GM23338 (cell line): ENCODE data around the gene MYOM3. TPM values are rescaled to one million over a fixed set of nuclear protein-coding genes. Genes with fewer than 3 reads are reported as not detected.

Experiments
- ATAC-seq: fragments of 200-7000 bp; cut with Tn5 transposase; 3 replicates; pipeline ENCODE4 v1.9.1; 2020
- DNase-seq: peaks from one replicate; pipeline ENCODE4 v3.0.0-alpha.2; 2015; ENCODE audit warnings: low spot score
- H2AFZ ChIP-seq: fragments of 200-600 bp; sonication (generic); 2 replicates; pipeline ENCODE4 v1.8.0; 2016; ENCODE audit warnings: antibody characterized with exemption, mild to moderate bottlenecking, moderate library complexity
- H3F3A ChIP-seq: fragments of 200-600 bp; sonication (generic); replicated peaks from 2 replicates; pipeline ENCODE4 v1.8.0; 2017; ENCODE audit warnings: antibody characterized with exemption, mixed run types, low read depth
- H3K27ac ChIP-seq: fragments of 200-600 bp; sonication (generic); 2 replicates; pipeline ENCODE4 v1.6.1; 2016; ENCODE audit warnings: low read depth
- H3K27me3 ChIP-seq: fragments of 200-600 bp; sonication (generic); 2 replicates; pipeline ENCODE4 v1.8.0; 2016; ENCODE audit warnings: mild to moderate bottlenecking, mixed run types, moderate library complexity; ENCODE audit not compliant: insufficient read depth
- H3K36me3 ChIP-seq: fragments of 200-600 bp; sonication (generic); 2 replicates; pipeline ENCODE4 v1.8.0; 2016; ENCODE audit warnings: mild to moderate bottlenecking; ENCODE audit not compliant: insufficient read depth
- H3K4me1 ChIP-seq: fragments of 200-600 bp; sonication (generic); 2 replicates; pipeline ENCODE4 v1.8.0; 2016; ENCODE audit warnings: mild to moderate bottlenecking, moderate library complexity; ENCODE audit not compliant: insufficient read depth
- H3K4me2 ChIP-seq: fragments of 200-600 bp; sonication (generic); 2 replicates; pipeline ENCODE4 v1.7.1; 2017; ENCODE audit warnings: mixed run types
- H3K4me3 ChIP-seq: fragments of 200-600 bp; sonication (generic); 2 replicates; pipeline ENCODE4 v1.6.1; 2016; ENCODE audit warnings: mixed run types
- H3K79me2 ChIP-seq: fragments of 200-600 bp; sonication (generic); replicated peaks from 2 replicates; pipeline ENCODE4 v1.8.0; 2017; ENCODE audit warnings: mild to moderate bottlenecking; ENCODE audit not compliant: insufficient read depth
- H3K9me2 ChIP-seq: fragments of 200-600 bp; sonication (generic); 2 replicates; pipeline ENCODE4 v1.8.0; 2017; ENCODE audit not compliant: insufficient read depth
- H4K20me1 ChIP-seq: fragments of 200-600 bp; sonication (generic); replicated peaks from 2 replicates; pipeline ENCODE4 v1.8.0; 2017; ENCODE audit warnings: mild to moderate bottlenecking; ENCODE audit not compliant: insufficient read depth
- H3K27ac Mint-ChIP-seq: 2 replicates; pipeline ENCODE4 v1.8.0; 2020; ENCODE audit warnings: inconsistent platforms, mild to moderate bottlenecking, moderate library complexity, mixed read lengths
- H3K27me3 Mint-ChIP-seq: 3 replicates; pipeline ENCODE4 v1.8.0; 2022; ENCODE audit warnings: low read depth, mild to moderate bottlenecking, moderate library complexity, mixed read lengths, inconsistent platforms; ENCODE audit not compliant: insufficient read depth, poor library complexity
- H3K36me3 Mint-ChIP-seq: 3 replicates; pipeline ENCODE4 v1.8.0; 2021; ENCODE audit warnings: low read depth, mild to moderate bottlenecking, inconsistent platforms, moderate library complexity, mixed read lengths
- H3K4me1 Mint-ChIP-seq: 3 replicates; pipeline ENCODE4 v1.8.0; 2020; ENCODE audit warnings: mild to moderate bottlenecking, inconsistent platforms, mixed read lengths
- H3K4me3 Mint-ChIP-seq: 3 replicates; pipeline ENCODE4 v1.8.0; 2021; ENCODE audit warnings: moderate library complexity, mild to moderate bottlenecking, inconsistent platforms, mixed read lengths
- H3K9me3 Mint-ChIP-seq: 3 replicates; pipeline ENCODE4 v1.8.0; 2020; ENCODE audit warnings: moderate library complexity, mild to moderate bottlenecking, inconsistent platforms, mixed read lengths
- CREB1 ChIP-seq: fragments of 250-450 bp; sonication (Bioruptor Pico); IDR thresholded peaks from 2 replicates; pipeline ENCODE4 v1.5.0; 2020; ENCODE audit warnings: low read depth, mild to moderate bottlenecking, moderate library complexity
- EZH2 ChIP-seq: fragments of 200-600 bp; sonication (generic); IDR thresholded peaks from one replicate; pipeline ENCODE4 v1.8.0; 2017; ENCODE audit warnings: antibody characterized with exemption, mild to moderate bottlenecking, low read depth; ENCODE audit not compliant: unreplicated experiment
- EZH2phosphoT487 ChIP-seq: fragments of 200-600 bp; sonication (generic); IDR thresholded peaks from one replicate; pipeline ENCODE4 v1.8.1; 2018; ENCODE audit warnings: antibody characterized with exemption; ENCODE audit not compliant: unreplicated experiment
- JUNB ChIP-seq: IDR thresholded peaks from one replicate; pipeline ENCODE4 v1.6.1; 2016; ENCODE audit warnings: antibody characterized with exemption; ENCODE audit not compliant: unreplicated experiment
- NANOG ChIP-seq: IDR thresholded peaks from 2 replicates; pipeline ENCODE4 v1.6.1; 2016; ENCODE audit warnings: antibody characterized with exemption, borderline replicate concordance
- POLR2AphosphoS5 ChIP-seq: IDR thresholded peaks from 2 replicates; pipeline ENCODE4 v1.6.1; 2016; ENCODE audit warnings: antibody characterized with exemption, low read depth
- STAT1 ChIP-seq: IDR thresholded peaks from one replicate; pipeline ENCODE4 v1.6.1; 2016; ENCODE audit warnings: antibody characterized with exemption; ENCODE audit not compliant: unreplicated experiment
- ZNF114 ChIP-seq: fragments of 250-450 bp; sonication (Bioruptor Pico); IDR thresholded peaks from 2 replicates; pipeline ENCODE4 v1.5.0; 2020; ENCODE audit warnings: mild to moderate bottlenecking, moderate library complexity
- ZNF331 ChIP-seq: fragments of 250-450 bp; sonication (Bioruptor Pico); IDR thresholded peaks from 2 replicates; pipeline ENCODE4 v1.5.0; 2020; ENCODE audit warnings: low read depth, mild to moderate bottlenecking, moderate library complexity
- polyA plus RNA-seq: library from polyadenylated mRNA; unstranded; fragments of >200 nt; fragmentation: Nextera tagmentation; extraction: Ambion mirVana; gene quantifications from 2 replicates; pipeline ENCODE4 v1.2.1, GENCODE V29; 2016
- total RNA-seq: library from RNA; depleted of rRNA; stranded (reverse); fragments of >200 nt; shearing (Covaris generic); gene quantifications from 2 replicates; pipeline ENCODE4 v1.2.3, GENCODE V29; 2014
- TF ChIP-seq, protein P1 (sequence below): IDR thresholded peaks from 2 replicates; pipeline ENCODE4 v1.6.1; 2016; ENCODE audit warnings: antibody characterized with exemption
- TF ChIP-seq, protein P2 (sequence below): fragments of 250-450 bp; sonication (Bioruptor Pico); IDR thresholded peaks from 2 replicates; pipeline ENCODE4 v1.5.0; 2020; ENCODE audit warnings: mild to moderate bottlenecking, moderate library complexity
- TF ChIP-seq, protein P3 (sequence below): IDR thresholded peaks from one replicate; pipeline ENCODE4 v1.6.1; 2018; ENCODE audit warnings: antibody characterized with exemption; ENCODE audit not compliant: unreplicated experiment
- TF ChIP-seq, protein P4 (sequence below), 2 experiments: fragments of 200-600 bp in 1 of 2; sonication (generic) in 1 of 2; conservative IDR thresholded peaks; 2 replicates each; pipeline versions ENCODE4 v1.5.1 to v1.6.1; 2016 to 2017; ENCODE audit warnings: antibody characterized with exemption in 2 of 2, low read depth in 2 of 2, mild to moderate bottlenecking in 2 of 2, moderate library complexity in 1 of 2

The MYOM3 gene
- total and polyA plus RNA-seq, 2 experiments from 2014 or later: not detected

DNA sequence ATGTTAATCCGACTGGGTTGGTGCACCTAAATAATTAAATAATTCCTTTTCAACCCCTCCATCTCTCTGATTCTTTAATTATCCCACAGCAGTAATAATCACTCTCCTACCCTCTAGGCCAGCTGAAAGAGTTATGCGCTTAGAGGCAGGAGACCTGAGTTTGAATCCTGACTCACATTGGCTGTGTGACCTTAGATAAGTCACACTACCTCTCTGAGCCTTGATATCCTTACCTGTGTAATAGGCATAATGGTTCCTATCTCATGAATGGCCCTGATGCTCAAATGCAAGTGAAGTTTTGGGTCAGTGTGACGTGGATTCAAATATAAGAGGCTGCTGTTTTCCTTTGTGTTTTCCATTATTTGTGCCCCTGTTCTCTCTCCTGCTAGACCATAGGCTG lies 8.1 kb downstream of the MYOM3 start (continued):
- no peak for TF ChIP-seq ZNF114 (CRISPR knock-in tag)
- TF ChIP-seq STAT1: no peak
- no peak for TF ChIP-seq CREB1 (CRISPR knock-in tag)
- TF ChIP-seq POLR2AphosphoS5: no peak
- TF ChIP-seq NANOG: no peak

DNA sequence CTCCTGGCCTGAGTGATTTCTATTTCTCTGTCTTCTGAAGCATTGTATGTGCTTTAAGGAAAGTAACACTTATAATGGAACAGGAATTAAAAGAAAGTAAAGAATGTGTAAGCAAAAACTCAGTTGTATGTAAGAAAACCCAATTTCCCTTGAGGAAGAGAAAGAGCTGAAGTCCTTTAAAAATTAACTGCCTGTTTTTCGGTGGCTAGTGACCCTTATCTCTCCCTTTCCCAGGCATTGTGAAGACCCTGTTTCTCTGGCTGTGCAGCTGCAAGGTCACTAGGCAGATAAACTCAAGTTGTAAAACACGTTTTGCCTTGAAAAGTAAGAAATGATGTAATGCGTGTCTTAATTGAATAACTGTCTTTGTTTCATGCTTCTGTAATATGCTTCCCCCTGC lies 8.5 kb downstream of the MYOM3 start:
- Mint-ChIP-seq H3K4me3 (no peak overlapping the region), H3K27me3 (peaks cover 5% of the 10 kb centered on the region)

More for the DNA sequence above, 8.5 kb downstream of the MYOM3 start:
- Histone ChIP-seq H2AFZ (no peak overlapping the region), H3F3A (no peaks in the 10 kb centered on the region), H3K4me2 (no peak overlapping the region), H3K4me3 (no peak overlapping the region), H3K4me1 (no peaks in the 10 kb centered on the region), H3K79me2 (no peaks in the 10 kb centered on the region), H3K27ac (no peak overlapping the region), H3K36me3 (no peaks in the 10 kb centered on the region), H3K27me3 (no peaks in the 10 kb centered on the region), H3K9me2 (no peaks in the 10 kb centered on the region), H4K20me1 (no peaks in the 10 kb centered on the region)
- Mint-ChIP-seq H3K4me1 (peaks cover 14% of the 10 kb centered on the region), H3K9me3 (no peaks in the 10 kb centered on the region), H3K36me3 (no peaks in the 10 kb centered on the region), H3K27ac (0 out of 2 replicates have a peak overlapping the region, but pooled peaks have one; percentile 69)
- ATAC-seq (no peak), DNase-seq (no peak)
- TF ChIP-seq ZNF114 (CRISPR knock-in tag): no peak
- TF ChIP-seq STAT1: no peak
- no peak for TF ChIP-seq EZH2
- TF ChIP-seq, protein P1, sequence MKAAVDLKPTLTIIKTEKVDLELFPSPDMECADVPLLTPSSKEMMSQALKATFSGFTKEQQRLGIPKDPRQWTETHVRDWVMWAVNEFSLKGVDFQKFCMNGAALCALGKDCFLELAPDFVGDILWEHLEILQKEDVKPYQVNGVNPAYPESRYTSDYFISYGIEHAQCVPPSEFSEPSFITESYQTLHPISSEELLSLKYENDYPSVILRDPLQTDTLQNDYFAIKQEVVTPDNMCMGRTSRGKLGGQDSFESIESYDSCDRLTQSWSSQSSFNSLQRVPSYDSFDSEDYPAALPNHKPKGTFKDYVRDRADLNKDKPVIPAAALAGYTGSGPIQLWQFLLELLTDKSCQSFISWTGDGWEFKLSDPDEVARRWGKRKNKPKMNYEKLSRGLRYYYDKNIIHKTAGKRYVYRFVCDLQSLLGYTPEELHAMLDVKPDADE: no peak
- TF ChIP-seq POLR2AphosphoS5: no peak
- no peak for TF ChIP-seq JUNB
- TF ChIP-seq ZNF331 (CRISPR knock-in tag): no peak
- TF ChIP-seq, protein P2, sequence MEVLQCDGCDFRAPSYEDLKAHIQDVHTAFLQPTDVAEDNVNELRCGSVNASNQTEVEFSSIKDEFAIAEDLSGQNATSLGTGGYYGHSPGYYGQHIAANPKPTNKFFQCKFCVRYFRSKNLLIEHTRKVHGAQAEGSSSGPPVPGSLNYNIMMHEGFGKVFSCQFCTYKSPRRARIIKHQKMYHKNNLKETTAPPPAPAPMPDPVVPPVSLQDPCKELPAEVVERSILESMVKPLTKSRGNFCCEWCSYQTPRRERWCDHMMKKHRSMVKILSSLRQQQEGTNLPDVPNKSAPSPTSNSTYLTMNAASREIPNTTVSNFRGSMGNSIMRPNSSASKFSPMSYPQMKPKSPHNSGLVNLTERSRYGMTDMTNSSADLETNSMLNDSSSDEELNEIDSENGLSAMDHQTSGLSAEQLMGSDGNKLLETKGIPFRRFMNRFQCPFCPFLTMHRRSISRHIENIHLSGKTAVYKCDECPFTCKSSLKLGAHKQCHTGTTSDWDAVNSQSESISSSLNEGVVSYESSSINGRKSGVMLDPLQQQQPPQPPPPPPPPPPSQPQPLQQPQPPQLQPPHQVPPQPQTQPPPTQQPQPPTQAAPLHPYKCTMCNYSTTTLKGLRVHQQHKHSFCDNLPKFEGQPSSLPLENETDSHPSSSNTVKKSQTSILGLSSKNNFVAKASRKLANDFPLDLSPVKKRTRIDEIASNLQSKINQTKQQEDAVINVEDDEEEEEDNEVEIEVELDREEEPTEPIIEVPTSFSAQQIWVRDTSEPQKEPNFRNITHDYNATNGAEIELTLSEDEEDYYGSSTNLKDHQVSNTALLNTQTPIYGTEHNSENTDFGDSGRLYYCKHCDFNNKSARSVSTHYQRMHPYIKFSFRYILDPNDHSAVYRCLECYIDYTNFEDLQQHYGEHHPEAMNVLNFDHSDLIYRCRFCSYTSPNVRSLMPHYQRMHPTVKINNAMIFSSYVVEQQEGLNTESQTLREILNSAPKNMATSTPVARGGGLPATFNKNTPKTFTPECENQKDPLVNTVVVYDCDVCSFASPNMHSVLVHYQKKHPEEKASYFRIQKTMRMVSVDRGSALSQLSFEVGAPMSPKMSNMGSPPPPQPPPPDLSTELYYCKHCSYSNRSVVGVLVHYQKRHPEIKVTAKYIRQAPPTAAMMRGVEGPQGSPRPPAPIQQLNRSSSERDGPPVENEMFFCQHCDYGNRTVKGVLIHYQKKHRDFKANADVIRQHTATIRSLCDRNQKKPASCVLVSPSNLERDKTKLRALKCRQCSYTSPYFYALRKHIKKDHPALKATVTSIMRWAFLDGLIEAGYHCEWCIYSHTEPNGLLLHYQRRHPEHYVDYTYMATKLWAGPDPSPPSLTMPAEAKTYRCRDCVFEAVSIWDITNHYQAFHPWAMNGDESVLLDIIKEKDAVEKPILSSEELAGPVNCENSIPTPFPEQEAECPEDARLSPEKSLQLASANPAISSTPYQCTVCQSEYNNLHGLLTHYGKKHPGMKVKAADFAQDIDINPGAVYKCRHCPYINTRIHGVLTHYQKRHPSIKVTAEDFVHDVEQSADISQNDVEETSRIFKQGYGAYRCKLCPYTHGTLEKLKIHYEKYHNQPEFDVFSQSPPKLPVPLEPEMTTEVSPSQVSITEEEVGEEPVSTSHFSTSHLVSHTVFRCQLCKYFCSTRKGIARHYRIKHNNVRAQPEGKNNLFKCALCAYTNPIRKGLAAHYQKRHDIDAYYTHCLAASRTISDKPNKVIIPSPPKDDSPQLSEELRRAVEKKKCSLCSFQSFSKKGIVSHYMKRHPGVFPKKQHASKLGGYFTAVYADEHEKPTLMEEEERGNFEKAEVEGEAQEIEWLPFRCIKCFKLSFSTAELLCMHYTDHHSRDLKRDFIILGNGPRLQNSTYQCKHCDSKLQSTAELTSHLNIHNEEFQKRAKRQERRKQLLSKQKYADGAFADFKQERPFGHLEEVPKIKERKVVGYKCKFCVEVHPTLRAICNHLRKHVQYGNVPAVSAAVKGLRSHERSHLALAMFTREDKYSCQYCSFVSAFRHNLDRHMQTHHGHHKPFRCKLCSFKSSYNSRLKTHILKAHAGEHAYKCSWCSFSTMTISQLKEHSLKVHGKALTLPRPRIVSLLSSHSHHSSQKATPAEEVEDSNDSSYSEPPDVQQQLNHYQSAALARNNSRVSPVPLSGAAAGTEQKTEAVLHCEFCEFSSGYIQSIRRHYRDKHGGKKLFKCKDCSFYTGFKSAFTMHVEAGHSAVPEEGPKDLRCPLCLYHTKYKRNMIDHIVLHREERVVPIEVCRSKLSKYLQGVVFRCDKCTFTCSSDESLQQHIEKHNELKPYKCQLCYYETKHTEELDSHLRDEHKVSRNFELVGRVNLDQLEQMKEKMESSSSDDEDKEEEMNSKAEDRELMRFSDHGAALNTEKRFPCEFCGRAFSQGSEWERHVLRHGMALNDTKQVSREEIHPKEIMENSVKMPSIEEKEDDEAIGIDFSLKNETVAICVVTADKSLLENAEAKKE (CRISPR knock-in tag): no peak
- no peak for TF ChIP-seq EZH2phosphoT487
- TF ChIP-seq NANOG: no peak
- TF ChIP-seq, protein P3, sequence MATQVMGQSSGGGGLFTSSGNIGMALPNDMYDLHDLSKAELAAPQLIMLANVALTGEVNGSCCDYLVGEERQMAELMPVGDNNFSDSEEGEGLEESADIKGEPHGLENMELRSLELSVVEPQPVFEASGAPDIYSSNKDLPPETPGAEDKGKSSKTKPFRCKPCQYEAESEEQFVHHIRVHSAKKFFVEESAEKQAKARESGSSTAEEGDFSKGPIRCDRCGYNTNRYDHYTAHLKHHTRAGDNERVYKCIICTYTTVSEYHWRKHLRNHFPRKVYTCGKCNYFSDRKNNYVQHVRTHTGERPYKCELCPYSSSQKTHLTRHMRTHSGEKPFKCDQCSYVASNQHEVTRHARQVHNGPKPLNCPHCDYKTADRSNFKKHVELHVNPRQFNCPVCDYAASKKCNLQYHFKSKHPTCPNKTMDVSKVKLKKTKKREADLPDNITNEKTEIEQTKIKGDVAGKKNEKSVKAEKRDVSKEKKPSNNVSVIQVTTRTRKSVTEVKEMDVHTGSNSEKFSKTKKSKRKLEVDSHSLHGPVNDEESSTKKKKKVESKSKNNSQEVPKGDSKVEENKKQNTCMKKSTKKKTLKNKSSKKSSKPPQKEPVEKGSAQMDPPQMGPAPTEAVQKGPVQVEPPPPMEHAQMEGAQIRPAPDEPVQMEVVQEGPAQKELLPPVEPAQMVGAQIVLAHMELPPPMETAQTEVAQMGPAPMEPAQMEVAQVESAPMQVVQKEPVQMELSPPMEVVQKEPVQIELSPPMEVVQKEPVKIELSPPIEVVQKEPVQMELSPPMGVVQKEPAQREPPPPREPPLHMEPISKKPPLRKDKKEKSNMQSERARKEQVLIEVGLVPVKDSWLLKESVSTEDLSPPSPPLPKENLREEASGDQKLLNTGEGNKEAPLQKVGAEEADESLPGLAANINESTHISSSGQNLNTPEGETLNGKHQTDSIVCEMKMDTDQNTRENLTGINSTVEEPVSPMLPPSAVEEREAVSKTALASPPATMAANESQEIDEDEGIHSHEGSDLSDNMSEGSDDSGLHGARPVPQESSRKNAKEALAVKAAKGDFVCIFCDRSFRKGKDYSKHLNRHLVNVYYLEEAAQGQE: no peak
- TF ChIP-seq CREB1 (CRISPR knock-in tag): no peak
- TF ChIP-seq, protein P4, sequence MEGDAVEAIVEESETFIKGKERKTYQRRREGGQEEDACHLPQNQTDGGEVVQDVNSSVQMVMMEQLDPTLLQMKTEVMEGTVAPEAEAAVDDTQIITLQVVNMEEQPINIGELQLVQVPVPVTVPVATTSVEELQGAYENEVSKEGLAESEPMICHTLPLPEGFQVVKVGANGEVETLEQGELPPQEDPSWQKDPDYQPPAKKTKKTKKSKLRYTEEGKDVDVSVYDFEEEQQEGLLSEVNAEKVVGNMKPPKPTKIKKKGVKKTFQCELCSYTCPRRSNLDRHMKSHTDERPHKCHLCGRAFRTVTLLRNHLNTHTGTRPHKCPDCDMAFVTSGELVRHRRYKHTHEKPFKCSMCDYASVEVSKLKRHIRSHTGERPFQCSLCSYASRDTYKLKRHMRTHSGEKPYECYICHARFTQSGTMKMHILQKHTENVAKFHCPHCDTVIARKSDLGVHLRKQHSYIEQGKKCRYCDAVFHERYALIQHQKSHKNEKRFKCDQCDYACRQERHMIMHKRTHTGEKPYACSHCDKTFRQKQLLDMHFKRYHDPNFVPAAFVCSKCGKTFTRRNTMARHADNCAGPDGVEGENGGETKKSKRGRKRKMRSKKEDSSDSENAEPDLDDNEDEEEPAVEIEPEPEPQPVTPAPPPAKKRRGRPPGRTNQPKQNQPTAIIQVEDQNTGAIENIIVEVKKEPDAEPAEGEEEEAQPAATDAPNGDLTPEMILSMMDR (conservative IDR thresholded peaks at IDR 0.05; ENCODE audit: low read depth in 2 of 2): no peak
